Right lobe of liver (tissue), 6 donors: ENCODE measurements around the gene PHF2. TPM values are rescaled to one million over a fixed set of nuclear protein-coding genes. Genes with fewer than 3 reads are reported as not detected.

Experiments used
- ATAC-seq, 4 donors: fragments of 200-7000 bp; cut with Tn5 transposase; one replicate each; pipeline ENCODE4 v1.9.1; 2020; ENCODE audit warnings: mild to moderate bottlenecking in 4 of 4, moderate library complexity in 4 of 4
- DNase-seq, 3 donors: peaks; one replicate each; pipeline ENCODE4 v3.0.0-alpha.2; 2020
- H3K27ac ChIP-seq, 3 donors: fragments of 200-600 bp; one replicate each; pipeline ENCODE4 v1.8.0; 2022
- H3K27me3 ChIP-seq, 2 donors: fragments of 200-600 bp; one replicate each; pipeline ENCODE4 v1.8.0; 2022
- H3K36me3 ChIP-seq, 4 donors: fragments of 200-600 bp; sonication (generic) in 1 of 4; one replicate each; pipeline versions ENCODE4 v1.5.1 to v1.8.0; 2017 to 2022; ENCODE audit warnings: control low read depth in 1 of 4
- H3K4me1 ChIP-seq, 4 donors: fragments of 200-600 bp; sonication (generic) in 1 of 4; one replicate each; pipeline versions ENCODE4 v1.5.1 to v1.8.0; 2017 to 2022; ENCODE audit warnings: control low read depth in 1 of 4
- H3K4me3 ChIP-seq, 3 donors: fragments of 200-600 bp; one replicate each; pipeline ENCODE4 v1.8.0; 2022
- H3K9me3 ChIP-seq, 4 donors: fragments of 200-600 bp; sonication (generic) in 1 of 4; one replicate each; pipeline versions ENCODE4 v1.5.1 to v1.8.0; 2017 to 2022; ENCODE audit warnings: control low read depth in 1 of 4
- POLR2A ChIP-seq: fragments of 450-650 bp; IDR thresholded peaks from one replicate; pipeline ENCODE4 v1.6.1; 2017; ENCODE audit warnings: antibody characterized with exemption, mild to moderate bottlenecking
- WGBS: methylation state at CpG from one replicate; pipeline ENCODE4 v1.1.6; 2018; ENCODE audit warnings: low coverage, low lambda C conversion rate; ENCODE audit not compliant: insufficient coverage; ENCODE audit errors: missing lambda C conversion rate; 5-methylcytosine and 5-hydroxymethylcytosine counted together
- intact Hi-C, 2 donors: fragments of 100-400 bp; cut with DNase I; formaldehyde crosslinking; loops; one replicate each; pipeline versions ENCODE4 v1.11.2 to v1.14.1; 2022
- total RNA-seq, 6 experiments: library from RNA; depleted of rRNA in 2 of 6; stranded (reverse); fragments of >200 nt in 2 of 6; fragmentation: NEBNext Ultra II Directional in 3 of 6; extraction: Animal tissue kit (Norgen Biotek cat#: 25700) in 3 of 6; gene quantifications; one replicate each; pipeline versions ENCODE4 v1.1.0 to v1.2.4, GENCODE V29; 2016 to 2023
- TF ChIP-seq, protein P1 (sequence below), 4 donors: fragments of 200-600 bp in 3 of 4; fragments of 450-650 bp in 1 of 4; IDR thresholded peaks; one replicate each; pipeline versions ENCODE4 v1.5.1 to v1.8.0; 2016 to 2022; ENCODE audit warnings: antibody characterized with exemption in 4 of 4, mild to moderate bottlenecking in 2 of 4
- donor health status: DM: no; HTN: yes; CAD: no.
- donor health status: DM: no; HTN: no; CAD: no.
- donor health status: DM: no; HTN: no; CAD: no.
- donor health status: DM: no; HTN: yes; CAD: no.
- donor health status: DM: no; HTN: yes; CAD: no.

PHF2 gene
- total RNA-seq, 6 experiments from 2014 or later, result 6.3 to 8.5 (median 6.8) TPM

DNA sequence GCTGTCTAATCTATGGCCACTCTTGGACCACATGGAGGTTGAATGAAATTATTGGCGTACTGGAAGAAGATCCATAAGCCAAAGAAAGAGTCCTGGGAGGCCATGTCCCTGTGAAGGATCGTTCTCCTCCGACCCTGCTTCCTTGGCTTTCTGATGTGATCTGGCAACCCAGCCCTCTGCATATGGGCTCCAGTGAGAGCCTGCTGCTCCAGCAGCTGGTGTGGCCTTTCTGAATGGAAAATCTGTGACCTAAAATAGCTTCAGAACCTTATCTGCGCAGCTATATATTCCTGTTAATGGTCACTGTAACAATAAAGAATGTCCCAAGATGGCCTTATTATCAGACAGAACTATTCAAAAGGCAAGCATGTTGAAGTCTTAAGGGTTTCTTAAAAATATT, 40.2 kb upstream of the PHF2 start:
- ATAC-seq (no peak), DNase-seq (no peak)
- Histone ChIP-seq H3K9me3 (no peaks in the 10 kb centered on the region), H3K27me3 (no peaks in the 10 kb centered on the region), H3K27ac (no peak overlapping the region), H3K36me3 (peaks cover 6 to 52% (median 15%) of the 10 kb centered on the region in 4 donors), H3K4me3 (no peak overlapping the region), H3K4me1 (no peaks in the 10 kb centered on the region)
- TF ChIP-seq POLR2A, result no peak
- TF ChIP-seq, protein P1, sequence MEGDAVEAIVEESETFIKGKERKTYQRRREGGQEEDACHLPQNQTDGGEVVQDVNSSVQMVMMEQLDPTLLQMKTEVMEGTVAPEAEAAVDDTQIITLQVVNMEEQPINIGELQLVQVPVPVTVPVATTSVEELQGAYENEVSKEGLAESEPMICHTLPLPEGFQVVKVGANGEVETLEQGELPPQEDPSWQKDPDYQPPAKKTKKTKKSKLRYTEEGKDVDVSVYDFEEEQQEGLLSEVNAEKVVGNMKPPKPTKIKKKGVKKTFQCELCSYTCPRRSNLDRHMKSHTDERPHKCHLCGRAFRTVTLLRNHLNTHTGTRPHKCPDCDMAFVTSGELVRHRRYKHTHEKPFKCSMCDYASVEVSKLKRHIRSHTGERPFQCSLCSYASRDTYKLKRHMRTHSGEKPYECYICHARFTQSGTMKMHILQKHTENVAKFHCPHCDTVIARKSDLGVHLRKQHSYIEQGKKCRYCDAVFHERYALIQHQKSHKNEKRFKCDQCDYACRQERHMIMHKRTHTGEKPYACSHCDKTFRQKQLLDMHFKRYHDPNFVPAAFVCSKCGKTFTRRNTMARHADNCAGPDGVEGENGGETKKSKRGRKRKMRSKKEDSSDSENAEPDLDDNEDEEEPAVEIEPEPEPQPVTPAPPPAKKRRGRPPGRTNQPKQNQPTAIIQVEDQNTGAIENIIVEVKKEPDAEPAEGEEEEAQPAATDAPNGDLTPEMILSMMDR (IDR thresholded peaks at IDR 0.05), result no peak
- intact Hi-C loops, result no loop called here
- WGBS, result 82% methylated on average over 4 of the region's 4 CpGs

DNA sequence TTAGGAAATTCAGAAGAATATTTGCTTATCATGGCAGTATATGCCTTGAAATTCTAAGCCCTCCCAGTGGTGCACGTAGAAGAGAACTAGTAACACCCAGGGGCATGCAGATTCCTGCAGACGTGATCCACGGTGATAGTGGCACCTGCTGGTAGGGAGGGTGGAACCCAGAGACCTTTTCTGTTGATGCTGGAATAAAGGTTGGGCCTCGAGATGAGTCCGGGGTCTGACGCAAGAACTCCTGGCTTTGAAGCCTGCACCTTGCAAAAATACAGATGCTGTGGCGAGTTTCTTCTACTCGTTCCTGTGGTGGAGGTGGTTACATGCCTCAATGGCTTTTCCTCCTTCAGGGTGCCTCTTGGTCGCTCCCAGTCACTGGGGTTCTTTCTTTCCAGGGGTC, 39.5 kb upstream of the PHF2 start:
- intact Hi-C loops, result no loop called here
- no peaks in the 10 kb centered on the region for H3K27me3 ChIP-seq
- 79% methylated on average over 9 of the region's 9 CpGs for WGBS
- H3K4me1 ChIP-seq, result no peaks in the 10 kb centered on the region
- H3K9me3 ChIP-seq, result no peaks in the 10 kb centered on the region
- no peak overlapping the region for H3K4me3 ChIP-seq
- H3K36me3 ChIP-seq, result peaks cover 6 to 45% (median 14%) of the 10 kb centered on the region in 4 donors
- TF ChIP-seq POLR2A, result no peak
- TF ChIP-seq, protein P1 (IDR thresholded peaks at IDR 0.05), result no peak
- DNase-seq, result no peak
- no peak overlapping the region for H3K27ac ChIP-seq
- peak in 1 of 4 donors; percentile 19 for ATAC-seq

DNA sequence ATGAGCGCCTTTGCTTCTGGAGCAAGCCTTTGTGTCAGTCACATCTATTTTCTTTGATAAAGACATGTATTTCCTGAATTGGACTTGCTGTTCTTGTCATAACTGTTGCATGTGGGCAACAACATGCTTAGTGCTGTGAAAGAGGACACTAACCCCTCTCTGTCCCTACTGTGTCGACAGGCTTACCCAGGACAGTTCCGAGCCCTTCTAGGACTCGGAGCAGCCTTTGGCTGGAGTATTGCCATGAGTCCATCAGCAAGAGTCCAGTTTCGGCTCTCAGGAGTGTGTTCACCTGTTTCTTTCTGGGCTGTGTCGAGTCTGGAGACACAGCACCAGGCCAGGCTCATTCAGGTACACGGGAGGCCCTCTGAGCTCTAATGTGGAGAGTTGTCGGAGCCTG, 36.1 kb upstream of the PHF2 start:
- H3K27me3 ChIP-seq, result no peaks in the 10 kb centered on the region
- intact Hi-C loops, result no loop called here
- H3K36me3 ChIP-seq, result peaks cover 0 to 42% (median 9%) of the 10 kb centered on the region in 4 donors
- H3K4me3 ChIP-seq, result no peak overlapping the region
- WGBS, result 89% methylated on average over 6 of the region's 8 CpGs
- DNase-seq (no peak), ATAC-seq (no peak)
- H3K27ac ChIP-seq, result no peak overlapping the region
- no peaks in the 10 kb centered on the region for H3K9me3 ChIP-seq
- no peak for TF ChIP-seq POLR2A
- TF ChIP-seq, protein P1 (IDR thresholded peaks at IDR 0.05), result no peak
- no peaks in the 10 kb centered on the region for H3K4me1 ChIP-seq

DNA sequence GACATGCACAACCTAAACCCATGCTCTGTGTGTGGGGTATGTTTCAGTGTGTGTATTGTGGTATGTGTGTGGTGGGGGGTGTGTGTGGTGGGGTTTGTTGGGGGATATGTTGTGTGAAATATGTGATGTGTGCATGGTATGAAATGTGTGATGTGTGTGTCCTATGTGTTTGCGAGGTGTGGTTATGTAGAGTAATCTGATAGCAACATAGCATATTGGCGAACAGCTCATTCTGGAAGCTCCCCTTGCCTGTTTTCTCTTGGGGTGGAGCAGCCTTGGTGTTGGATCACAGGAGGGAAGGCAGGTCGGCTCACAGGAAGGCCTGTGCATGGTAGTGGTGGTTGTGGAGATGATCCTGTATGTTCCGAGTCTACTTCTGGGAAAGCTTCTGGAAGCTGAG, 35.4 kb upstream of the PHF2 start:
- H3K4me3 ChIP-seq, result no peak overlapping the region
- ATAC-seq (no peak), DNase-seq (no peak)
- 100% methylated on average over 2 of the region's 4 CpGs for WGBS
- intact Hi-C loops, result no loop called here
- H3K9me3 ChIP-seq, result no peaks in the 10 kb centered on the region
- TF ChIP-seq, protein P1 (IDR thresholded peaks at IDR 0.05), result no peak
- no peak for TF ChIP-seq POLR2A
- H3K36me3 ChIP-seq, result peaks cover 0 to 40% (median 10%) of the 10 kb centered on the region in 4 donors
- H3K27ac ChIP-seq, result no peak overlapping the region
- no peaks in the 10 kb centered on the region for H3K4me1 ChIP-seq
- H3K27me3 ChIP-seq, result no peaks in the 10 kb centered on the region
